ENCODE results near the gene PHYH.
"Not testable (repeated sequence)": the region's sequence is repeated elsewhere in the genome, so short reads cannot be mapped to it uniquely, and the experiment has no call there.

PHYH gene

DNA sequence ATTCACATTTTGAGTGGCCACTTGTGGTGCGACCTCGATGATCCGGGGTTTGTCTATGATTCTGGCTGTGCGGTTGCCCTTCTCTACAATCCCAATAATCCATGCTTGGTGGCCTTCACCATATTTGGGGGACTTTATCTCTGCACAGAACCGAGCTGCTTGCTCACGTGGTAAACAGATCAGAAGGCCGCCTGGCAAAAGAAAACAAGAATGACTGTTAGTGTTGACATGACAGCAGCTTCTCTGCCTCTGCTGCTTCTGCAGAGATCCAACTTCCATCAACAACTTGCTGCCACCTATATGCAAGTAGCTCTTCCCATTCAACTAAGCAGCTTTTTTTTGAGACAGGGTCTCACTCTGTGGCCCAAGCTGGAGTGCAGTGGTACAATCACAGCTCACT is 19.3 kb upstream of the PHYH start:
- DNase-seq: no peak

- DNase-seq: no peak
Measured at GRCh38 chr10:13317474-13317873, 17.6 kb upstream of the PHYH start.

- no peak for DNase-seq
Measured at GRCh38 chr10:13316635-13317311, 16.9 kb upstream of the PHYH start.

GRCh38 chr10:13315361-13315760 is 15.5 kb upstream of the PHYH start:
- DNase-seq: no peak

- no peak for DNase-seq
Measured at GRCh38 chr10:13311177-13311575, 11.3 kb upstream of the PHYH start.

DNA sequence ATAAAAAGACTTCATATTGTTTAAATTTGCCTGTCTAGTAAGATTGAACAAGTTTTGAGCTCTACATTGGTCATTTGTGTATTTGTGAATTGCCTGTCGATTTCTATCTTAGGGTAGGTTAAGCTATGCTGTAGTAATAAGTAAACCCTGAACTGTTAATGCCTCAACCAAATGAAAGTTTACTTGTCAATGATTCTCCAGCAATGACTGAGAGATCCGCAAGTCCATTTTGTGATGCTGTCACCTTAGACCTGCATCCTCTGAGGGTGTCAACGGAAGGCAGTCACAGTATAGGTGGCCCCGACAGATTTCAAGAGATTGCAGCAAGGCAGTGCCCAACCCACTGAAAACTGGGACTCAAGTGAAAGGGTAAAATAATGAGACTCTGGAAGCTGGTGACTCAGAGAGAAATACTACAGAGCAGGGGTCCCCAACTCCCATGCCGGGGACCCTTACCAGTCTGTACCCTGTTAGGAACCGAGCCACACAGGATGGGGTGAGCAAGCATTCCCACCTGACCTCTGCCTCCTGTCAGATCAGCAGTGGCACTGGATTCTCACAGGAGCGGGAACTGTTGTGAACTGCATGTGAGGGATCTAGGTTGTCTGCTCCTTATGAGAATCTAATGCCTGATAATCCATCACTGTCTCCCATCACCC is 10.8 kb upstream of the PHYH start:
- no peak for DNase-seq

- no peak for DNase-seq
Measured at GRCh38 chr10:13309792-13310191, 9.9 kb upstream of the PHYH start.

GRCh38 chr10:13308096-13308495 is 8.2 kb upstream of the PHYH start:
- DNase-seq: no peak

DNA sequence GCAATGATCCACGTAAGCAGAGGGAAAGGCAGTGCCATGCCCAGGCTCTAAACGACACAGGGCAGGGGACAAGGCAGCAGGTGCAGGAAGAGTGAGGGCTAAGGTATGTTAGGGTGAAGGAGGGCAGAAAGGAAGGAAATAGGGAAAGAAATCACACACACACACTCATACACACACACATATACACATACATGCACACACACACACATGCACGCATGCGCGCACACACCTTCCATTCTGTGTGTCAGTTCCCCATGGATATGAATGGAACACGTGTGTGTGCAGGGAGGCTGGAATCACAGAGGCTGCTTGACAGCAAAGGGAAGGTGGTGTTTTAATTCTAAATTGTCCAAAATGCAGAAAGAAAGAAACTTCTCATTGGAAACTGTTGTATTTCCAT is 6.2 kb upstream of the PHYH start:
- no peak for DNase-seq

GRCh38 chr10:13302821-13303555 is 3.1 kb upstream of the PHYH start:
- DNase-seq: no peak

DNA sequence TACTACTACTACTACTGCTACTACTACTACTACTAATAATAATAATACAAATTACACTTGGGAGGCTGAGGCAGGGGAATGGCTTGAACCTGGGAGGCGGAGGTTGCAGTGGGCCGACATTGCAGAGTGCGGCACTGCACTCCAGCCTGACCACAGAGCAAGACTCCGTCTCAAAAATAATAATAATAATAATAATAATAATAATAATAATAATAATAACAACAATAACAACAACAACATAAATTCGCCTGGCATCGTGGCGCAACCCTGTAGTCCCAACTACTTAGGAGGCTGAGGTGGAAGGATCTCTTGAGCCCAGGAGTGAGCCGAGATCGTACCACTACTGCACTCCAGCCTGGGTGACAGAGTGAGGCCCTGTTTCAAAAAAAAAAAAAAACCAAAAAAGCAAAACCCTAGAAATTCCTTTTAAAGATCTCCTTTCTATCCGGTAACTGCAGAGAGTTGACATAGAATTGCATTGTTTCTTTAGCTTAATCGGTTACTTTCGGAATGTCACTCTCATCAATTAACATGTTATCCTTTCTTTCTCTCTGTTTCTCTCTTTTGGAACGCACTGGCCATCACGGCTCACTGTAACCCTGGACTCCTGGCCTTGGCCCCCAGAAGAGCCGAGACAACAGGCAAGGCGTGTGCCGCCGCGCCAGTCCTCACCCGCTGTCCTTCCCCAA is 972 bp downstream of the PHYH start:
- no peak for DNase-seq

DNA sequence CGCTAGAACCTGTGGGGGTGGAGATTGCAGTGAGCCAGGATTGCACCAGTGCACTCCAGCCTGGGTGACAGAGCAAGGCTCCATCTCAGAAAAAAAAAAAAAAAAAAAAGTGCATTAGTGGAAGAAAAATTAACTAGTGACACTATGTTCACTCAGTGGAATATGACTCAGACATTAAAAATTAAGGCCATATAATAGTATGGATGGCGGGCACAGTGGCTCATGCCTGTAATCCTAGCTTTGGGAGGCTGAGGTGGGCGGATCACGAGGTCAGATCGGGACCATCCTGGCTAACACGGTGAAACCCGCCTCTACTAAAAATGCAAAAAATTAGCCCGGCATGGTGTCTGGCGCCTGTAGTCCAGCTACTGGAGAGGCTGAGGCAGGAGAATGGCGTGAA is 3.4 kb downstream of the PHYH start:
- no peak for DNase-seq

- DNase-seq: no peak
Measured at GRCh38 chr10:13294784-13295183, 5.1 kb downstream of the PHYH start.

GRCh38 chr10:13291821-13292773 is 7.8 kb downstream of the PHYH start:
- peak in 1 of 2 donors; percentile 4 for DNase-seq

- no peak for DNase-seq
Measured at GRCh38 chr10:13291061-13291460, 8.8 kb downstream of the PHYH start.

DNA sequence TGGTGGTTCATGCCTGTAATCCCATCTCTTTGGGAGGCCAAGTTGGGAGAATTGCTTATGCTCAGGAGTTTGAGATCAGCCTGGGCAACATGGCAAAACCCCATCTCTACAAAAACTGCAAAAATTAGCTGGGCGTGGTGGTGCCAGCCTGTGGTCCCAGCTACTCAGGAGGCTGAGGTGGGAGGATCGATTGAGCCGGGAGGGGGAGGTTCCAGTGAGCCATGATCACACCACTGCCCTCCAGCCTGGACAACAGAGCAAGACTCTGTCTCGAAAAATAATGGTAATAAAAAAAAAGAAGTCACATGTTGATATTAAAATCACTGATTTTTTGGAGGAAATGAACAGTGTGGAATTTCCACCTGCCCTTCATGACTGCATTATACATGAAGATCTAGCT is 15.8 kb downstream of the PHYH start:
- DNase-seq: no peak

- DNase-seq: not testable (repeated sequence)
Measured at GRCh38 chr10:13282348-13282747, 17.5 kb downstream of the PHYH start.

DNA sequence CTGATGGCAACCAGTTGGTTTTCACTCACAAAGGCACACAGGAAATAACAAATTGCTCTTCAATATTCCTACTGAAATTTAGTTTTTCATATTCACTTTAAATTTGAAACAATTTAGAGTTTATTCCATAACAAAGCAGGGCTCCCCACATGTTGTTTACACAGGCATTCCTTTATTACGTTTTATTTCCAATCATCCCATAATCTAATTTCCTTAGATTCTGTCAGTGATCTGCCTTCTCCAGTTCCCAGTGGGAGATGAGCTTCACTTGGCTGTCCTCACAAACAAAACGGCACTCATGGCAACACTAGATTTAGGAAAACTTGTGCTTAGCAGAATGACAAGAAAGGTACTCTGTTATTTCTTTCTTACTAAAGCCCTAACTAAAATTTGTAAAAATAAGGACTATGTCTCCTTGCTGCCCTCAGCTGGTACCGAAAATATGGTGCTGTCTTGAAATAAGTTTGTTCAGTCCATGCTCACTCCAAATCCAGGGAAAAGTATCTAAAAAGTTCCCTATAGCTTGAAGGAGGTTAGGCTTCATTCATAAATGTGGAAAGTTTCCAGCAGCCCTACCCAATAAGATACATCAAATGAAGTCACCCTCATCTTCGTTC is 23.0 kb downstream of the PHYH start:
- no peak for DNase-seq

DNA sequence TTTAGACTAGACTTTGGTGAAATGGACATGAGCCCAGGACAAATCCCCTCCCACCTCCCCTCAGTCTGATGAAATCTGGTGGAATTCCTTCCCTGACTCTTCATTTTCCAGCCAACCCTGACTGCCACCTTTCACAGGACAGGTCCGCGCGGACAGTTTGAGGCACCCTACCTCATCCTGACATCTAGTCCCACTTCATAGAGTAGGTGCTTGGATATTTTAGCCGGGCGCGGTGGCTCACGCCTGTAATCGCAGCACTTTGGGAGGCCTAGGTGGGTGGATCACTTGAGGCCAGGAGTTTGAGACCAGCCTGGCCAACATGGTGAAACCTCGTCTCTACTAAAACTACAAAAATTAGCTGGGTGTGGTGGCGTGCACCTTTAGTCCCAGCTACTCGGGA is 23.7 kb downstream of the PHYH start:
- not testable (repeated sequence) for DNase-seq

DNA sequence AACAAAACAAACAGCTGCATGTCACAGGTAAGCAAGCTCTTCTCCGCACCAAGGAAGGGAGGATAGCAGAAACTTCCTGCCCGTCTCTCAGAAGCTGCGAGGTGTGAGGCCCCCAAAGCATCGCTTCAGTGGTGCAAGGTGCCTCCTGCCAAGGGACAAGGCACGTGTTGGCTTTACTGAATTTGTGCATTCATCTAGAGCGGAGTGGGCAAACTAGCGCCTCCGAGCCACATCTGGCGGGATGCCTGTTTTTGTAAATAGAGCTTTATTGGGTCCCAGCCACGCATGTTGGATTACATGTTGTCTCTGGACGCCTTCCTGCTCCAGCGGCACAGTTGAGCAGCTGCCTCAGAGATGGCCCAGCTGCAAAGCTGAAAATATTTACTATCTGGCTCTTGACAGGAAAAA is 27.7 kb downstream of the PHYH start:
- DNase-seq: no peak

GRCh38 chr10:13271552-13272163 is 28.2 kb downstream of the PHYH start:
- DNase-seq: peak; percentile 4 to 9
